Right cardiac atrium (tissue), 5 donors: ENCODE data around the gene ZNF710. TPM values are rescaled to one million over a fixed set of nuclear protein-coding genes. Genes with fewer than 3 reads are reported as not detected.

Experiments used
- ATAC-seq, 2 donors: fragments of 200-7000 bp; cut with Tn5 transposase; one replicate each; pipeline versions ENCODE4 v1.8.0 to v1.9.1; 2020; ENCODE audit warnings: moderate library complexity in 2 of 2, mild to moderate bottlenecking in 1 of 2
- DNase-seq, 3 donors: peaks; one replicate each; pipeline ENCODE4 v3.0.0-alpha.2; 2020
- H3K27ac ChIP-seq: one replicate; pipeline ENCODE4 v1.5.1; 2013; ENCODE audit warnings: mild to moderate bottlenecking, low read length, control low read depth, moderate library complexity
- H3K27me3 ChIP-seq: one replicate; pipeline ENCODE4 v1.6.1; 2013; ENCODE audit not compliant: control insufficient read depth, insufficient read depth
- H3K4me1 ChIP-seq: one replicate; pipeline ENCODE4 v1.6.1; 2013; ENCODE audit warnings: low read length; ENCODE audit not compliant: control insufficient read depth, insufficient read depth
- H3K4me3 ChIP-seq: one replicate; pipeline ENCODE4 v1.5.1; 2013; ENCODE audit warnings: low read length, control low read depth
- H3K9me3 ChIP-seq: one replicate; pipeline ENCODE4 v1.6.1; 2013; ENCODE audit warnings: low read length; ENCODE audit not compliant: control insufficient read depth
- WGBS: extraction: QIAGEN DNeasy Blood & Tissue Kit; methylation state at CpG from one replicate; pipeline ENCODE4 v1.1.7; 2013; 5-methylcytosine and 5-hydroxymethylcytosine counted together
- intact Hi-C, 4 donors: fragments of 100-400 bp; cut with DNase I; formaldehyde crosslinking; loops; one replicate each; pipeline versions ENCODE4 v1.11.0 to v1.14.0; 2022 to 2023
- polyA plus RNA-seq: library from polyadenylated mRNA; stranded (reverse); fragments of 200-250 nt; gene quantifications from one replicate; pipeline ENCODE4 v1.2.3, GENCODE V29; 2013
- total RNA-seq, 4 donors: library from RNA; stranded (reverse); fragmentation: NEBNext Ultra II Directional; extraction: Animal tissue kit (Norgen Biotek cat#: 25700); gene quantifications; one replicate each; pipeline ENCODE4 v1.2.1, GENCODE V29; 2021
- donor health status: healthy with polysubstance abuse.
- donor health status: DM: no; HTN: yes; CAD: no.
- donor health status: DM: no; HTN: no; CAD: no.
- donor health status: DM: no; HTN: yes; CAD: no; lungs with severe emphysema.
- donor health status: DM: yes; HTN: yes; CAD: no.

Gene ZNF710
- total and polyA plus RNA-seq, 5 donors, result 3.4 to 10.2 (median 7.8) TPM

DNA sequence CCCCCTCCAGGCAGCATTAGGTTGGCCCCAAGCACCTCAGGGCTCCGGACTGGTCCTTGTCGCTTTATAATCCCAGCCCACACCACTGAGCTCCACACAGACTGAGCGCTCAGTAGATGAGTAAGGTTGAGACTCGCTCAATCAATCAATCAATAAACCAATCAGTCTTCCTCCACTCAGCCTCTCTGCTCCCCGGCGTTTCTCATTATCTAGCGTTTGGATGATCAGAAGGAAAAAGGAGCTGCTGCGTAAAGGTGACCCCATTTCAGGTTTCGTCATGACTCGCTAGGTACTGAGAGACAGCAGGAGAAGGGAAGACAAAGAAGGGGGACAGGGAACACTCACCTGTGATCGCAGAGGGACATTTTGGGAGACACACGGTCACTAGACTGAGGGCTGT is 41.2 kb downstream of the ZNF710 start:
- intact Hi-C loops, result no loop called here
- Histone ChIP-seq H3K27me3 (no peaks in the 10 kb centered on the region), H3K9me3 (no peaks in the 10 kb centered on the region), H3K4me1 (peaks cover 7% of the 10 kb centered on the region), H3K4me3 (no peak overlapping the region), H3K27ac (no peak overlapping the region)
- DNase-seq, result no peak
- 94% methylated on average over 12 of the region's 12 CpGs for WGBS
- no peak for ATAC-seq

DNA sequence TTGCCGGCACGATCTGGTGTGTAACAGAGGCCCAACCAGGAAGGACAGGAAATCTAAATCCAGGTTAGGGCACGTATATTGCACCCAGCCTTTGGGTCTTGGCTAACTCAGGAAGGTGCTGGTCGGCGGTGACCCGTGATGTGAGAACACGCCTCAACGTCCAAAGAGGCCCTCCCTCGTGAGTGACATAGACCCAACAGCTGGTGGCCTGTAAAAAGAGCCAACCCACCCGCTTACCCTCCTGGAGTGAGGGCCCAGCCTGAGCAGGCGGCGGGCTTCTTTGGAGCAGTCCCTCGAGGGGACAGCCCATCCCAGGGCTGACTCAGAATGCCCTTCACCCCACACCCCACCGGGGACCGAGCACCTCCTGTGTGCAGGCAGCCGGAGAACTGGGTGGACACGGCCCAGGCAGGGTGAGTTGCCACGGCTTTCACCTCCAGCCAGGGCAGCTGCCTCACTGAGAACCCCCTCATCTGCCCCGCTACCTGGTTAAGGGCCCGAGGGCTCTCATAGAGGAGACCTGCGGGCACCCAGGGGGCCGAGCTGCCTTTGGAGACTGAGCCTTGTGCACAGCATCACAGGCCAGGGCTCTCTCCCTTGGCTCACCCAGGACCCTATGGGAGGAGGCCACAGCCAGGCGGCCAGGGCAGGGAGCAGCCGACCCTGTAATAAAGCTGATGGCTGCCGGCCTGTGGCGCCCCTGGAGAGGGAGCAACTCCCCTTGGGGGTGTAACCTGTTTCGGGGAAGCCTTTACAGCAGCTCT is 41.8 kb downstream of the ZNF710 start:
- intact Hi-C loops, result no loop called here
- ATAC-seq, result no peak
- Histone ChIP-seq H3K27me3 (no peaks in the 10 kb centered on the region), H3K27ac (no peak overlapping the region), H3K4me1 (peaks cover 9% of the 10 kb centered on the region), H3K9me3 (no peaks in the 10 kb centered on the region), H3K4me3 (no peak overlapping the region)
- 88% methylated on average over 27 of the region's 27 CpGs for WGBS
- DNase-seq, result no peak

DNA sequence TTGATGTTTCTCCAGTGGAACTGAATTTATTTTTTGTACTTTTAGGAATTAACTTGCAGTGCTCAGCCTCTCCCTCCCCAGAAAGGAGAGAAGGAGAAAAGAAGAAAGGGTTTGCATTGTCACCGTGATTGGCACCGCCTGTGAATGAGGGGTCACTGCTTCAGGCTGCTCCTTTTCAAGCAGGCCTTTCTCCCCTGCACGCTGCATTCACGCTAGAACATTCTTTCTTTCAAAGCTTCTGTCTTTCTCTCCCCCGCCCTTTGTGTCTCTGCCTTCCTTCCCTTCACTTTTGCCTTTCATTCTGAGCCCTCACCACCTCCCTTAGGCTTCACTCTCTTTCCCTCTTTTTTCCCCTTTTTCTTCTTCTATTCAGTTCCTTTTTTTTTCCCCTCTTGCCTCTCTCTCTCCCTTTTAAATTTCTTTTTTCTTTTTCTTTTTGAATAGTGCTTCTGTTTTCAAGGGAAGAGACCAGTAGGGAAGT is 42.4 kb downstream of the ZNF710 start:
- ATAC-seq (no peak), DNase-seq (no peak)
- Histone ChIP-seq H3K27me3 (no peaks in the 10 kb centered on the region), H3K27ac (no peak overlapping the region), H3K4me1 (peaks cover 10% of the 10 kb centered on the region), H3K9me3 (no peaks in the 10 kb centered on the region), H3K4me3 (no peak overlapping the region)
- intact Hi-C loops, result no loop called here
- WGBS, result 88% methylated on average over 5 of the region's 5 CpGs

DNA sequence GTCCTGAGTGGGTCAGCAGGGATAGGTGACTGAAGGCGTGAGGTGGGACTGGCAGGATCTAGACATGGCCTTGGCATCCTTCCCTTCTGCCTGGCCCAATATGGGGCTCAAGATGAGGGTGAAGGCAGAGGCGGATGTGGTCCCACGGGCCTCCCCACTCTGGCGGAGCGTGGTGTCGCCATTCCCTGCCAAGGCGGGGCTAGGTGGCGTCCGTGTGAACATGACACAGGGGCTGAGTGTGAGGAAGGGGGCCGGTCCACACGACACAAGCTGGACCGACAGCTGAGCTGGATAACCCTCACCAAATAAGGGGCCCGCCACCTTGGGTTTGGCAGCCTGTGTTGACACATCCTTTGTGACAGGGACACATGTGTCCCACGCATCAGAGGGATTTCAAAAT is 43.1 kb downstream of the ZNF710 start:
- ATAC-seq (no peak), DNase-seq (peak in 1 of 3 donors; percentile 60)
- Histone ChIP-seq H3K4me1 (peaks cover 10% of the 10 kb centered on the region), H3K27me3 (no peaks in the 10 kb centered on the region), H3K4me3 (no peak overlapping the region), H3K27ac (no peak overlapping the region), H3K9me3 (no peaks in the 10 kb centered on the region)
- 82% methylated on average over 14 of the region's 14 CpGs for WGBS
- intact Hi-C loops, result no loop called here

GRCh38 chr15:90044916-90045371 is 43.8 kb downstream of the ZNF710 start:
- Histone ChIP-seq H3K27me3 (no peaks in the 10 kb centered on the region), H3K4me3 (no peak overlapping the region), H3K4me1 (peaks cover 9% of the 10 kb centered on the region), H3K27ac (no peak overlapping the region), H3K9me3 (no peaks in the 10 kb centered on the region)
- ATAC-seq, result no peak
- intact Hi-C loops, result no loop called here
- 95% methylated on average over 4 of the region's 4 CpGs for WGBS
- no peak for DNase-seq

GRCh38 chr15:90046289-90046688 is 45.2 kb downstream of the ZNF710 start:
- H3K9me3 ChIP-seq, result no peaks in the 10 kb centered on the region
- H3K4me1 ChIP-seq, result peaks cover 7% of the 10 kb centered on the region
- WGBS, result 85% methylated on average over 7 of the region's 7 CpGs
- no peaks in the 10 kb centered on the region for H3K27me3 ChIP-seq
- no peak overlapping the region for H3K4me3 ChIP-seq
- DNase-seq (no peak), ATAC-seq (no peak)
- intact Hi-C loops, result no loop called here
- no peak overlapping the region for H3K27ac ChIP-seq

DNA sequence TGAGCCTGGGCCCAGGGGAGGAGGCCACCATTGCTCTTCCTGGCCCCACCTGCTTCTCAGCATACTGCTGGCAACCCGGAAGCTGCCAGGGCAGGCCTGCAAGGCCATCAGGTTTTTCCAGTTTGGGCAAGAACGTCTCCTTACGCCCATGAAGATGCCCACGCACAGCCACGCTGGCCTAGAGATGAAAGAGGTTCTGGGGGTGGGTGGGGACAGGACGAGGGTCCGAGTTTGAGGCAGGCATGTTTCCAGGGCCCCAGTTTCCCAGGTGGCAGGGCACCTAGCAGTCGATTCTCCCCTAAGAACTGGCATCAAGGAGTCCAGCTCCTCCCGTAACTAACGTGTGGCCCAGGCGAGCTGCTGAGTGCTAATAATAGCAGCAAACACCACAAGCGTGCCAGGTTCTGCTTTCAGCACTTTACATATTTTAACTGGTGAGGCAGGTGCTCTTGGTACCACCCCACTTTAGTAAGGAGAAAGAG is 45.8 kb downstream of the ZNF710 start:
- H3K9me3 ChIP-seq, result no peaks in the 10 kb centered on the region
- no peak overlapping the region for H3K27ac ChIP-seq
- intact Hi-C loops, result no loop called here
- no peaks in the 10 kb centered on the region for H3K27me3 ChIP-seq
- WGBS, result 73% methylated on average over 12 of the region's 12 CpGs
- ATAC-seq (peak; percentile 16 to 30), DNase-seq (peak in 1 of 3 donors; percentile 49)
- peaks cover 7% of the 10 kb centered on the region for H3K4me1 ChIP-seq
- H3K4me3 ChIP-seq, result no peak overlapping the region

DNA sequence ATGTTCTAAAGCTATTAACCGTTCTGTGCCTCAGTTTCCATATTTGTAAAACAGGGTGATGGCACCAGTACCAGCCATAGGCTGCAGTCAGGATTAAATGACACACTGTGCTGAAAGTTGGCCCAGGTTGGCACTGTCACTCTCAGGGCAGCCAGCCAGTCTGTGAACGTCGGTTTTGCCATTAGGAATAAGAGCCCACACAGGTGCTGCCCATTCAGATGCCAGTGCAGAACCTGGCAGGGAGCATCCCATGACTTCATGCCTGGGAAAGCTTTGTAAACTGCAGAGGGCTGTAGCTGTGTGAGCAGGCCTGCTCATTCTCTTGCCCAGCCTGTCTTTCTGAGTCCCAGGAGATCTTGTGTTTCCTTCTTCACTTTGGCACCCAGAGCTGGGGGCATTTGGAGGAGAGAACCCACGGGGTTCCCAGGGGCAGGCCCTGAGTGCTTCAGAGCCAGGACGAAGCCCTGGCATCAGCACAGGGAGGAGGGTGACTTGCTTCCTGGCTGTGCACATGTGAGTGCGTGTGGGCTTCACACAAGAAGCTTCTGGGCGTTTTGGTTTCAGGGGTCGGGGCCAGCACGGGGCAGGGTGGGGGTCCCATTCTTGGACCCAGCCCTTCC is 46.9 kb downstream of the ZNF710 start:
- H3K4me3 ChIP-seq, result no peak overlapping the region
- H3K4me1 ChIP-seq, result peaks cover 7% of the 10 kb centered on the region
- no peak overlapping the region for H3K27ac ChIP-seq
- no peaks in the 10 kb centered on the region for H3K9me3 ChIP-seq
- WGBS, result 63% methylated on average over 9 of the region's 9 CpGs
- no peaks in the 10 kb centered on the region for H3K27me3 ChIP-seq
- intact Hi-C loops, result no loop called here
- DNase-seq, result peak in 1 of 3 donors; percentile 26
- ATAC-seq, result no peak

- intact Hi-C loops, result no loop called here
- no peak for ATAC-seq
- no peak overlapping the region for H3K27ac ChIP-seq
Measured at GRCh38 chr15:90049030-90049429, 47.9 kb downstream of the ZNF710 start.

GRCh38 chr15:90049666-90050604 is 48.8 kb downstream of the ZNF710 start:
- intact Hi-C loops, result loop anchor here in 1 of 4 donors (10.0 kb wide), 1 partner anchor 135 kb away; the partner anchor contains the start of gene ARPIN
- no peak overlapping the region for H3K4me3 ChIP-seq
- H3K4me1 ChIP-seq, result peaks cover 7% of the 10 kb centered on the region
- ATAC-seq (peak in 1 of 2 donors; percentile 47), DNase-seq (peak in 1 of 3 donors; percentile 56)
- WGBS, result 66% methylated on average over 22 of the region's 22 CpGs
- H3K9me3 ChIP-seq, result no peaks in the 10 kb centered on the region
- no peak overlapping the region for H3K27ac ChIP-seq
- H3K27me3 ChIP-seq, result no peaks in the 10 kb centered on the region

More at GRCh38 chr15:90049030-90049429, 47.9 kb downstream of the ZNF710 start:
- Histone ChIP-seq H3K4me3 (no peak overlapping the region), H3K4me1 (peaks cover 7% of the 10 kb centered on the region), H3K9me3 (no peaks in the 10 kb centered on the region), H3K27me3 (no peaks in the 10 kb centered on the region)
- no peak for DNase-seq
- 96% methylated on average over 5 of the region's 5 CpGs for WGBS
